Measurements from ENCODE around the gene MALL. TPM values are rescaled to one million over a fixed set of nuclear protein-coding genes. Genes with fewer than 3 reads are reported as not detected.
"Not testable (repeated sequence)": the region's sequence is repeated elsewhere in the genome, so short reads cannot be mapped to it uniquely, and the experiment has no call there.

MALL gene
- total RNA-seq, 1 donor from 2014 or later: 5.4 TPM

DNA sequence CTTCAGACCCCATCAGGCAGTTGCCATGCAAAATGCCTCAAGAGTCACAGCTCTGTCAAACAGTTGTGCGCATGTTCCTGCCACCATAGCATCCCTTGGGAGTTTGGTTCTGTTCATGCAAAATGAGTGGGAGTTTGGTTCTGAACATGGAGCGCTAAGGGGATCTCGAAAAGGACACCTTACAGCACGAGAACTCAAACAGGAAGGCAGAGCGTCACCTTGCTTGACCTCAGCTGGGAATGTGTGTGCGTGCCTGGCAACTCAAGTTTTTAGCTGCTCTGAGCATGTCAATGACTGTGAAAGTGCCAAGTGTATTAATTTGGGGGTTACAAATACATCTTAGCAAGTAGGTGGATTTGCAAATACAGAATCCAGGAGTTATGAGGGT lies 16.6 kb downstream of the MALL start:
- no peak overlapping the region for H3K27ac Mint-ChIP-seq
- H3K4me3 Mint-ChIP-seq: no peak overlapping the region
- no peaks in the 10 kb centered on the region for H3K9me3 Mint-ChIP-seq
- H3K4me1 Mint-ChIP-seq: peaks cover 36% of the 10 kb centered on the region
- peaks cover 3% of the 10 kb centered on the region for H3K27me3 Mint-ChIP-seq (ENCODE audit: low read depth)
- no peak for DNase-seq (ENCODE audit: low spot score in 2 of 2, unreplicated experiment in 2 of 2)
- no peaks in the 10 kb centered on the region for H3K36me3 Mint-ChIP-seq
- TF ChIP-seq, protein P1, sequence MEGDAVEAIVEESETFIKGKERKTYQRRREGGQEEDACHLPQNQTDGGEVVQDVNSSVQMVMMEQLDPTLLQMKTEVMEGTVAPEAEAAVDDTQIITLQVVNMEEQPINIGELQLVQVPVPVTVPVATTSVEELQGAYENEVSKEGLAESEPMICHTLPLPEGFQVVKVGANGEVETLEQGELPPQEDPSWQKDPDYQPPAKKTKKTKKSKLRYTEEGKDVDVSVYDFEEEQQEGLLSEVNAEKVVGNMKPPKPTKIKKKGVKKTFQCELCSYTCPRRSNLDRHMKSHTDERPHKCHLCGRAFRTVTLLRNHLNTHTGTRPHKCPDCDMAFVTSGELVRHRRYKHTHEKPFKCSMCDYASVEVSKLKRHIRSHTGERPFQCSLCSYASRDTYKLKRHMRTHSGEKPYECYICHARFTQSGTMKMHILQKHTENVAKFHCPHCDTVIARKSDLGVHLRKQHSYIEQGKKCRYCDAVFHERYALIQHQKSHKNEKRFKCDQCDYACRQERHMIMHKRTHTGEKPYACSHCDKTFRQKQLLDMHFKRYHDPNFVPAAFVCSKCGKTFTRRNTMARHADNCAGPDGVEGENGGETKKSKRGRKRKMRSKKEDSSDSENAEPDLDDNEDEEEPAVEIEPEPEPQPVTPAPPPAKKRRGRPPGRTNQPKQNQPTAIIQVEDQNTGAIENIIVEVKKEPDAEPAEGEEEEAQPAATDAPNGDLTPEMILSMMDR (IDR thresholded peaks at IDR 0.05; ENCODE audit: unreplicated experiment): no peak

DNA sequence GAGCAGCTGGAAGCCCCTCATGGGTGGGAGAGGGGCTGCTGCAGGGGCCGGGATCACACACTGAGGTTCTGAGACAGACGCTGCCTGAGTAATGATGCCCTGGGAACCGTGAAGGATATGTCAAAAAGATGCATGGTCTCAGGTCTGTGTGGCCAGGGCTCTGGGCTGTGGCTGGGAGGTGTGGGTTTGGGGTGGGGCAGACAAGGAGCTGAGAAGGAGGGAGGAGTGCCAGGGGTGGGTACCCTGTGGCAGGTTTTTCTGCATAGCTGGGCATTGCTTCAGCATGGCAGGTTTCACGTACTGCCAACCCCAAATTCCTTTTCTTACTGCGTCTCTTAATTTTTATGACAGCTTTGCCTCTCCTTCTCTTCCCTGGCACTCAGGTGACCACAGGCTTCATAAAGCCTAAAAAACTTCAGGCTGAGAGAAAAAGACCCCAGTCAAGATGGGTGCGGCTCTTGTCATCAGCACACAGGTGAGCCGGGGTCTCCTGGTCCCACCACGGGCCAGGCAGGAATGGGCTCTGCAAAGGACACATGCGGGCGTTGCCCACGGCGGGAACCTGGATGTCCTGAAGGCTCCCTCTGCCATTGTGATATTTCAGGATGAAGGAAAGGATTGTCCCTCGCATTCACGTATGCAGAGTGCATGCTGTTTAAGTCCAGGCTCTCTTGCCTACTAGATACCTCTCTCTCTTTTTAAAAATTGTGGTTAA lies 18.0 kb downstream of the MALL start:
- no peak overlapping the region for H3K27ac Mint-ChIP-seq

DNA sequence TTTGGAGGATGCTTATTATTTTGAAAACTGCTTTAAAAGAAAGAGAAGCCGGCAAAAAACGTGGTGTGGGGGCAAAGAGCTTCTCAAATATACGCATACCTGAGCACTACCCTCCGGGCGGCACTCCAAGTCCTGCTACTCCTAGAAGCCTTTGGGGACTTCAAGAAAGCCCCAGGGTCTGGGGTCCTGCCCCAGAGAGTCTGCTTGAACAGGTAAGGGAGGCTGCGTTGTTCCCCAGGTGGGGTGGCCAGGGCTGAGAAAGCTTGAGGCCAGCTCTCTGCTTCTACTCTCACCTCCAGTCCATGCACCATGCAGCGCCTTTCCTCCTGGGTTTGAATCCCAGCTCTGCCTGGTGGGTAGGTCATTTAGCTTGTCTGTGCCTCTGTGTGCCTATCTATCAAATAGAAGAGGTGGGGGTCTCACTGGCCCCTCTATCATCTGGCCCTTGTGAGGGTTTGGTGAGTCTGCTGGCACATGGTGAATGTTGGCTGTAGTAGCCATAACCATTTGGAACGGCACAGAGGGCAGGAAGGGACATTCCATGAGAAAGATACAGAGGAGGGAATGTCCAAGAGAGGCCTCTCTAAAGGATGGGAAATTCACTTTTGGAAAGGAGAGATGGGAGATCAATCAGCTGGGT lies 19.5 kb downstream of the MALL start:
- no peaks in the 10 kb centered on the region for H3K9me3 Mint-ChIP-seq
- TF ChIP-seq, protein P1 (IDR thresholded peaks at IDR 0.05; ENCODE audit: unreplicated experiment): no peak
- no peaks in the 10 kb centered on the region for H3K36me3 Mint-ChIP-seq
- H3K27me3 Mint-ChIP-seq (ENCODE audit: low read depth): peaks cover 3% of the 10 kb centered on the region
- DNase-seq (ENCODE audit: low spot score in 2 of 2, unreplicated experiment in 2 of 2): no peak
- H3K4me1 Mint-ChIP-seq: peaks cover 14% of the 10 kb centered on the region
- no peak overlapping the region for H3K4me3 Mint-ChIP-seq
- H3K27ac Mint-ChIP-seq: no peak overlapping the region

More for the DNA sequence above, 18.0 kb downstream of the MALL start:
- H3K4me3 Mint-ChIP-seq: no peak overlapping the region
- peaks cover 30% of the 10 kb centered on the region for H3K4me1 Mint-ChIP-seq
- no peaks in the 10 kb centered on the region for H3K36me3 Mint-ChIP-seq
- no peak for DNase-seq (ENCODE audit: low spot score in 2 of 2, unreplicated experiment in 2 of 2)
- peaks cover 3% of the 10 kb centered on the region for H3K27me3 Mint-ChIP-seq (ENCODE audit: low read depth)
- no peaks in the 10 kb centered on the region for H3K9me3 Mint-ChIP-seq
- TF ChIP-seq, protein P1 (IDR thresholded peaks at IDR 0.05; ENCODE audit: unreplicated experiment): no peak

DNA sequence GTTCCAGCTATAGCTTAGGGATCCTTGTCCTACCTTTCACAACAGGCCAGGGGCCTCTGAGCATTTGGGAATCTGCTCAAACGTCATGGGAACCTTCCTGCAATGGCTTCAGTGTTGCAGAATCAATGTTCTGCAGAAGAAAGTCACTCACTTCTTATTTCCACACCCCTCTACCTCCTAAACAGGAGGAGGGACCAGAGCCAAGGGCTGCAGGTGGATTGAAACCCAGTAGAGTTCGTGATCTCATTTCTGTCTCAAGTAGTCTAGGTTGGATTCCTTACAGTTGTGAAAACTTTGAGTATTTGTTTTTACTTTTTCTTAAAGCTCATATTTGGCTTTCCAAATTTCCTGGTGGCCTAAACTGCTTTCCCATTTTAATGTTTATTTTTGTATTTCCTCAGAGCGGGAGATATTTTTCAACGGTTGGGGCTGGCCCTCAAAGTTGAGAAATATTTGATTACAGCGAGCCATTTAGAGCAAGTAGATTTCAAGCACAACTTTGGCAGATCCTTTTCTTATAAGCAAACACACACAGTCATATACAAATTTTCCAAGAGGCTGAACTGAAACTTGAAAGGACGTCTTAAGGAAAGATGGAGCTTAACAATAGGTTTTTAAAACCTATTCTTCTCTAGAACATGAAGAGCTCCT lies 20.6 kb downstream of the MALL start:
- not testable (repeated sequence) for H3K9me3 Mint-ChIP-seq; H3K4me3 Mint-ChIP-seq; H3K36me3 Mint-ChIP-seq; DNase-seq (ENCODE audit: low spot score in 2 of 2, unreplicated experiment in 2 of 2); H3K27ac Mint-ChIP-seq; H3K27me3 Mint-ChIP-seq (ENCODE audit: low read depth); H3K4me1 Mint-ChIP-seq

DNA sequence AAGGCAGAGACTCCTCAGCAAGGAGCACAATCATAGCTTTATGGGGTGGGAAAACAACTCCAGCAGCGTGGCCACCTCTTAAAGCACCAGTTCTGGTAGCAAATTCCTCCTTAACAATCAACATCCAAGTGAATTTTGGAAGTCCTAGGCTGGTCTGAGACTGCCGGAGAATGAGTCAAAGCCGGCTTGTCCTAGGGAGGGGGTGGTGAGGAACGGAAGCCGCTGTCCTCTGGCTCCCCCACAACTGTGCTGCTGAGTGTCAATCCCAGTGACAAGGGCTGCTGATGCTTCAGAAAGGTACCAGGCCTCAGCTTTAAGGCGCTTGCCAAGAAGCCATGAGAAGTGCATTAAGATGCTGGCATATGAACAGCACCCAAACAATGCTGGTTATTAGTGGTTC lies 21.7 kb downstream of the MALL start:
- H3K4me1 Mint-ChIP-seq; H3K27ac Mint-ChIP-seq; H3K36me3 Mint-ChIP-seq; H3K9me3 Mint-ChIP-seq; H3K27me3 Mint-ChIP-seq (ENCODE audit: low read depth); H3K4me3 Mint-ChIP-seq; DNase-seq (ENCODE audit: low spot score in 2 of 2, unreplicated experiment in 2 of 2): not testable (repeated sequence)

DNA sequence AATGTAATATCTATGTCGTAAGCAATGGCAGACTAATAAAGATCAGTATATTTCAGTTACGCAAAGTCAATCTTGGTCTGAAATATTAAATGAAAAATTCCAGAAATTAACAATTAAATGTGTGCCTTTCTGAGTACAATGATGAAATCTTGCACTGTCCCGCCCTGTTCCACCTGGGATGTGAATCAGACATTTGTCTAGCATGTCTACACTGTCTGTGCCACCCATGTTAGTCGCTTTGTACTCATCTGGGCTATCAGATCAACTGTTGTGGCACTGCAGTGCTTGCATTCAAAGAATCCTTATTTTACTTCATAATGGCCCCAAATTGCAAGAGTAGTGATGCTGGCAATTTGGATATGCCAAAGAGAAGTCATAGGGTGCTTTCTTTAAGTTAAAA lies 25.5 kb downstream of the MALL start:
- not testable (repeated sequence) for H3K36me3 Mint-ChIP-seq; H3K9me3 Mint-ChIP-seq; DNase-seq (ENCODE audit: low spot score in 2 of 2, unreplicated experiment in 2 of 2); H3K4me3 Mint-ChIP-seq; H3K27ac Mint-ChIP-seq; H3K4me1 Mint-ChIP-seq; H3K27me3 Mint-ChIP-seq (ENCODE audit: low read depth)

DNA sequence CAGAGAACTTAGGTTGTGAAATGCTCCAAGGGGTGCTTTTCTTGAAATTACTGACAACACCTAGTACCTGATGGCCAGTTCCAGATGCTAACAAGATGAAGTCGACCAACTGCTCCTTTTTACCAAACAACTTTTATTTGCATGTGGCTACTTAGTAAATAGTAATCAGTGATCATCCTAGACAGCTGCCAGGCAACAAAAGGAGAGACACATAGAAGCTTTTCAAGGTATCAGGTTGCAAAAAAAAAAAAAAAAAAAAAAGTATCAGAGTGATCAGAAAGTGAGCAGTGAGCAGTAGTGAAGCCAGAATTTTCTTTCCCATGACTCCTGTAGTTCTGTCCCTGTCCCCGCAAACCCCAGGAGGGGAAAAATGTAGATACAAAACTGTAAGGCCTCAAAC lies 31.9 kb downstream of the MALL start:
- not testable (repeated sequence) for H3K9me3 Mint-ChIP-seq; DNase-seq (ENCODE audit: low spot score in 2 of 2, unreplicated experiment in 2 of 2); H3K4me3 Mint-ChIP-seq; H3K27me3 Mint-ChIP-seq (ENCODE audit: low read depth); H3K27ac Mint-ChIP-seq; H3K36me3 Mint-ChIP-seq; H3K4me1 Mint-ChIP-seq

DNA sequence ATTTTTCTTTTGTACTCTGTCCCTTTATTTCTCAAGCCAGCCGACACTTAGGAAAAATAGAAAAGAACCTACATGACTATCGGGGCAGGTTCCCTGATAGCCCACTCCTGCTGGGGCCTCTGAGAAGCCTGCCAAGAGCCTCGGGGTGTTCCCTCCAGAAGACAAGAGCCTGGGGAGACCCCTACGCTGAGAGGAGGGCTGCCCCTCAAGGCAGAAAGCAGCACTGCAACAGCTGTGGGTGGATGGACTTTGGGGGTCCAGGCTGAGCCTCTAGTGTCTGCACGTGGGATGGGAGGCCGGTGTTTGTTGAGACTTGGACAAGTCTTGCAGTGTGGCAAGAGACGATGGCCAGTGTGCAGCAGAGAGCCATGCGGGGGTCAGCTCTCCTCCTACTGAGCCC lies 32.5 kb downstream of the MALL start:
- H3K27ac Mint-ChIP-seq; H3K27me3 Mint-ChIP-seq (ENCODE audit: low read depth); H3K9me3 Mint-ChIP-seq; H3K36me3 Mint-ChIP-seq; H3K4me3 Mint-ChIP-seq; H3K4me1 Mint-ChIP-seq; DNase-seq (ENCODE audit: low spot score in 2 of 2, unreplicated experiment in 2 of 2): not testable (repeated sequence)

DNA sequence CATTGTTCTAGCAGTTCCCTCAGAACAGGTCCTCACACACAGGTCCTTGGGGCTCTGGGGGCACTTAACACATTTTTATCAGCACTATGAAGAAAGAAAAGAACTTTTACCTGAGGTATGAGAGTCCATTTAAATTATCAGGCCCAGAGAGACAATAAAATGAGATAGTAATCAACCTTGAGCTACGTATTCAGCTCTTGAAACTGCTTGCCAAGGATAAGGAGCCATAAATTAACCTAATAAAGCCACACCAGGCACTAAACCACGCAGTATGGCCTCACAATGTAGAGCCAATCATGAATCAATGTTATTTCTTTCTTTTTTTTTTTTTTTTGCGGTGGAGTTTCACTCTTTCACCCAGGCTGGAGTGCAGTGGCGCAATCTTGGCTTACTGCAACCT lies 37.5 kb downstream of the MALL start:
- H3K9me3 Mint-ChIP-seq; H3K36me3 Mint-ChIP-seq; DNase-seq (ENCODE audit: low spot score in 2 of 2, unreplicated experiment in 2 of 2); H3K27ac Mint-ChIP-seq; H3K4me3 Mint-ChIP-seq; H3K4me1 Mint-ChIP-seq; H3K27me3 Mint-ChIP-seq (ENCODE audit: low read depth): not testable (repeated sequence)

DNA sequence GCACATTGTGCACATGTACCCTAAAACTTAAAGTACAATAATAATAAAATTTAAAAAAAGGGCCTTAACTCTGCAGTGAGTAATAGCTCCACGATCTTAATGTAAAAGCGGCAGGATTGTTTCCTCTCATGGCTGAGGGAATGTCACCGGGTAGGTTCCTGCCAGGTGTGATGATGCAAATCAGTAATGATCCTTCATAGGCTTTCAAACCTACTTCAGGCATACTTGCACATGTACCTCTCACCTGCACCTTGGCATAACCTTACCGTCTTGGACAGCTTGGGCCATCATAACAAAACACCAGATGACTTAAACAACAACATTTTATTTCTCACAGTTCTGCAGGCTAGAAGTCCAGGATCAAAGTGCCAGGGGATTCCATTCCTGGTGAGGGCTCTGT lies 39.7 kb downstream of the MALL start:
- H3K9me3 Mint-ChIP-seq; H3K4me1 Mint-ChIP-seq; DNase-seq (ENCODE audit: low spot score in 2 of 2, unreplicated experiment in 2 of 2); H3K36me3 Mint-ChIP-seq; H3K27ac Mint-ChIP-seq; H3K27me3 Mint-ChIP-seq (ENCODE audit: low read depth); H3K4me3 Mint-ChIP-seq: not testable (repeated sequence)

DNA sequence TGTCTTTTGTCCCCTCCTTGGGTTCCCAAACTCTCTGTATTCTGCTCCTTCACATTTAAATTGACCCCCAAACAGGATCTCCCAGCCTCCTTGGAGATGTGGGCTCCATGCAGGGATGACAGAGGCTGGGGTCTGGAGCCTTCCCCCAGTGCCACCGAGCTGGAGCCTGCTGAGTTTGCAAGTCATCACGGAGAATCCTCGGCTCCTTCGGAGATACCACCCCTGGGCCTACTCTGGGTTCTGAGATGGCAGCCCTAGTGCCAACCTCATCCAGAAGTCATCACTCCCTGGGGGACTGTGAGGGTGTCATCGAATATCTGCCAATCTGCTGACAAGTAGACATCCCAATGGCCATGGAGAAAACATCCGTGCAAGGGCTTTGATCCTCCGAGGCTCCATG lies 45.8 kb downstream of the MALL start:
- not testable (repeated sequence) for H3K27me3 Mint-ChIP-seq (ENCODE audit: low read depth); H3K4me1 Mint-ChIP-seq; H3K36me3 Mint-ChIP-seq; H3K9me3 Mint-ChIP-seq; H3K27ac Mint-ChIP-seq; H3K4me3 Mint-ChIP-seq; DNase-seq (ENCODE audit: low spot score in 2 of 2, unreplicated experiment in 2 of 2)

All from mesothelial cell of epicardium (in vitro differentiated cells).